ENCODE results near the gene NAA25.

DNA sequence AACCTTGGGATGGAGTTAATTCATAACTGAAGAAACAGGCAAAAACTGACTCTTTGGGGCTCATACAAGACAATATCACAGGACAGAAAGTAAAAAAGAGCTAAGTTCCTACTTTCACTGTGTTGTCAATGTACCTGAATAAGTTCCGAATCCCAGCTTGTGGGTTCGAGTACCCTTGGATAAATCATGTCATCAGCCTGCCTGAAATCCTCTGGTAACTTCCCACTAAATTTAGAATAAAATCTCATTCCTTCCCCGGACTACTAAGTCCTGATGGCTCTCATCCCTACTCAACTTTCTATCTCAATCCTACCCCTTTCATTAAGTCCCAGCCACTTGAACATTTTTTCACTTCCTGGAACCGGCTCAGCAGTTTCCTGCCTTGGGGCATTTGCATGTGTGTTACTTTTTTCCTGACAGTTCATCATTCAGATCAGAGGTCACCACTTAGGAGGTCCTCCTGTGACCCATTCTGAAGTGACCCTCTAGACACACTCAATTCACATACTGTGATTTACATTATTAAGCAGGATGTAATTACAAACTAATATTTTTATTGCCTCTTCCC, 82.7 kb downstream of the NAA25 start:
- TF ChIP-seq, protein P1, sequence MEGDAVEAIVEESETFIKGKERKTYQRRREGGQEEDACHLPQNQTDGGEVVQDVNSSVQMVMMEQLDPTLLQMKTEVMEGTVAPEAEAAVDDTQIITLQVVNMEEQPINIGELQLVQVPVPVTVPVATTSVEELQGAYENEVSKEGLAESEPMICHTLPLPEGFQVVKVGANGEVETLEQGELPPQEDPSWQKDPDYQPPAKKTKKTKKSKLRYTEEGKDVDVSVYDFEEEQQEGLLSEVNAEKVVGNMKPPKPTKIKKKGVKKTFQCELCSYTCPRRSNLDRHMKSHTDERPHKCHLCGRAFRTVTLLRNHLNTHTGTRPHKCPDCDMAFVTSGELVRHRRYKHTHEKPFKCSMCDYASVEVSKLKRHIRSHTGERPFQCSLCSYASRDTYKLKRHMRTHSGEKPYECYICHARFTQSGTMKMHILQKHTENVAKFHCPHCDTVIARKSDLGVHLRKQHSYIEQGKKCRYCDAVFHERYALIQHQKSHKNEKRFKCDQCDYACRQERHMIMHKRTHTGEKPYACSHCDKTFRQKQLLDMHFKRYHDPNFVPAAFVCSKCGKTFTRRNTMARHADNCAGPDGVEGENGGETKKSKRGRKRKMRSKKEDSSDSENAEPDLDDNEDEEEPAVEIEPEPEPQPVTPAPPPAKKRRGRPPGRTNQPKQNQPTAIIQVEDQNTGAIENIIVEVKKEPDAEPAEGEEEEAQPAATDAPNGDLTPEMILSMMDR (IDR thresholded peaks at IDR 0.05; ENCODE audit: low read depth, low read length), result no peak
- TF ChIP-seq POLR2A (IDR thresholded peaks at IDR 0.05; ENCODE audit: extremely low read depth, insufficient read length) (no peak), MYC (IDR thresholded peaks at IDR 0.05; ENCODE audit: low read depth, low read length) (no peak)
- TF ChIP-seq, protein P2, sequence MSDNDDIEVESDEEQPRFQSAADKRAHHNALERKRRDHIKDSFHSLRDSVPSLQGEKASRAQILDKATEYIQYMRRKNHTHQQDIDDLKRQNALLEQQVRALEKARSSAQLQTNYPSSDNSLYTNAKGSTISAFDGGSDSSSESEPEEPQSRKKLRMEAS (IDR thresholded peaks at IDR 0.05; ENCODE audit: low read depth, low read length), result no peak
